HG02798 (cell line): Measurements from ENCODE around the gene DR1.
"Not testable (repeated sequence)": the region's sequence is repeated elsewhere in the genome, so short reads cannot be mapped to it uniquely, and the experiment has no call there.

Experiments used
- ATAC-seq: cut with Tn5 transposase; IDR thresholded peaks from one replicate; pipeline ENCODE4 v1.9.1; 2021; ENCODE audit warnings: mild to moderate bottlenecking; ENCODE audit not compliant: unreplicated experiment, poor library complexity

Gene DR1

GRCh38 chr1:93374334-93375106, 28.8 kb downstream of the DR1 start:
- ATAC-seq: no peak

GRCh38 chr1:93384656-93385055, 38.9 kb downstream of the DR1 start:
- ATAC-seq: no peak

- ATAC-seq: not testable (repeated sequence)
These were observed 40.6 kb downstream of the DR1 start for GRCh38 chr1:93386268-93386667.

- ATAC-seq: no peak
These were observed 48.8 kb downstream of the DR1 start for GRCh38 chr1:93394514-93394913.

- ATAC-seq: no peak
These were observed 49.5 kb downstream of the DR1 start for GRCh38 chr1:93395195-93395594.

- no peak for ATAC-seq
These were observed 54.1 kb downstream of the DR1 start for GRCh38 chr1:93399781-93400180.

GRCh38 chr1:93408203-93408602, 62.5 kb downstream of the DR1 start:
- no peak for ATAC-seq

GRCh38 chr1:93411000-93411399, 65.3 kb downstream of the DR1 start:
- ATAC-seq: no peak

GRCh38 chr1:93414749-93415148, 69.0 kb downstream of the DR1 start:
- ATAC-seq: no peak

GRCh38 chr1:93415296-93415695, 69.6 kb downstream of the DR1 start:
- no peak for ATAC-seq

- no peak for ATAC-seq
These were observed 70.5 kb downstream of the DR1 start for GRCh38 chr1:93416183-93416582.
